Stimulated activated CD4-positive, alpha-beta T cell treated with anti-CD3 and anti-CD28 coated beads, Interleukin-4, amount 100 ng/mL, for 4 hours (primary cell): ENCODE data around the gene OR5C1.
A peak's percentile ranks its signal among the peaks of the same experiment; 100 is the strongest.
"Not testable (repeated sequence)": the region's sequence is repeated elsewhere in the genome, so short reads cannot be mapped to it uniquely, and the experiment has no call there.

Experiments used
- DNase-seq, 2 experiments: peaks; one replicate each; pipeline ENCODE4 v3.0.0-alpha.2; 2020

OR5C1 gene

DNA sequence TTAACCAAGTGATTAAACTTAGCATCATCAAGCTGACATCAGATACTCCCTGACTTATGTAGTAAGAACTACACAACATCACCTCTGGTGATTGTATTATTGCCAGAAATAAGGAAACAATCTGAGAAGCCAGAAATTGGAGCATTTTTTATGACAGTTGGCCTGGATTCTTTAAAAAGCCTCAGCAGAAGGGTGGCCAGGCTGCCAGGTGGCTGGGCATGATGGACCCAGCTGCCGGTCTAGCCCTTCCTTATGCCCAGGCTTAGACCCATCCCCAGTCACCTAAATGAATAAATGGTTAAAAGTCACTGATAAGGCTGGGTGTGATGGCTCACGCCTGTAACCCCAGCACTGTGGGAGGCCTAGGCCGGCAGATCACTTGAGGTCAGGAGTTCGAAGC is 24.0 kb downstream of the OR5C1 start:
- no peak for DNase-seq

DNA sequence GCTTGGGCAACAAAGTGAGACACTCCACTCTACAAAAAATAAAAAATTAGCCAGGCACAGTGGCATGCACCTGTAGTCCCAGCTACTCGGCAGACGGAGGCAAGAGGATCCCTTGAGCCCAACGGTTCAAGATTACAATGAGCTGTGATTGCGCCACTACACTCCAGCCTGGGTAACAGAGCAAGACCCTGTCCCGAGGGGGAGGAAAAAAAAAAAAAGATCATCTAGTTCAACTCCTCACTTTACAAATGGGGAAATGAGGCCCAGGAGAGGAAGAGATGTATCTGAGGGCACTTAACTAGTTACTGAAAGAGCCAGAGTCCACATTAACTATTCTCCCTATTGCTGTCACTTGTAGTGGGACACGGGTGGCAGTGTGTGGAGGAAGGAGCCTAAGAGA is 25.8 kb downstream of the OR5C1 start:
- DNase-seq: no peak

DNA sequence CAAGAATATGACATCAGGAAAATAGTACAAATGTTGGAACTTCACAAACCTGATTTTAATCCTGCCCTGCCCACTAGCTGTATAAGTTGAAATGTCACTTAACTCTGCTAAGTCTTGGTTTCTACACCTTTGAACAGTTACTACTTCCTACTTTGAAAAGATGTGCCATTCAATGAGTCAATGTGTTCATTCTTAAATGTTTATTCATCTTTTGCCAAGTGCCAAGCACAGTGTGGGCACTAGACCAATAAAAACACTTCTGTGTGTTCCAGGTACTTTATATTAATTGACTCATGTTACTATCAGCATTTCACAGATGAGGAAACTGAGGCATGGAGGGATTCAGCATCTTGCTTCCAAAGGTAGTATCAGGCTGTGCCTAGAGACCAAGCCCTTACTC is 26.8 kb downstream of the OR5C1 start:
- DNase-seq: no peak

DNA sequence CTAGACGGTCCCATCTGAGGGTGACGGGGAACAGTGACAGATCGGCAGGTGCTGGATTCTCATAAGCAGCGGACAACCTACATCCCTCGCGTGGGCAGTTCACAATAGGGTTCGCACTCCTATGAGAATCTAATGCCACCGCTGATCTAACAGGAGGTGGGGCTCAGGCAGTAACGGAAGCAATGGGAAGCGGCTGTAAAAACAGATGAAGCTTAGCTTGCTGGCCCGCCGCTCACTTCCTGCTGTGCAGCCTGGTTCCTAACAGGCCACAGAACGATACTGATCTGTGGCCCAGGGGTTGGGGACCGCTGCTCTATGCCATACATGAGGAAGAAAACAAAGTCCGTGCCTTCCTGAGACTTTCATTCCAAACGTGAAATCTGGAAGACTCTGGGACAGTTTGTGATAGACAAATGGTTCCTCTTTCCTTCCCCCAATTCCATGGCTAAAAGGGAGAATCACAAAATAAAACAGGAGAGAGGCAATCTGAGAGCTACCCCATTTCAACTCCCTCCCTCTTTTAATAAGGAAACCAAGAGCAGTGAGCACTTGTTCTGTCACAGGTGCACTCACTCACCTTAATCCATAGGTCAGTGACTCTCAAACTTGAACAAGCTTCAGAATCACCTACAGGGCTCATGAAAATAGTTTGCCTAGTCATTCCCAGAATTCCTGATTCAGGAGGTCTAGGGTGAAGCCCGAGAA is 27.6 kb downstream of the OR5C1 start:
- DNase-seq: peak; percentile 20 to 36

DNA sequence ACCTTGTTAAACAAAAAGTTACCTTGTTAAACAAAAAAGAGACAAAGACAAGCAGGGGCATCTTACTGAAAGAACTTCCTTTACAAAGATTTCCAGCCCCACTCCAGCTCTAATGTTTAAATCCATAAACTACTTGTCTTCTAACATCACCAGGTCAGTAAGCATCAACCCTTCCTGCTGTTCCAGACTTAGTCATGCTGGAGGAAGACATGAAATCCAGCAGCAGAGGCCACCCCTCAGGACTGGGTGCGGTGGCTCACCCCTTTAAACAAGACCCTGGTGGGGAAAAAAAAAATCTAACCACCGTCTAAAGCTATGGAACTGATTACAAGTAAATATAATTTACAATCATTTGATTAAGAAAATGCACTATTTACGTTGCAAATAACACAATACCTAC is 30.6 kb downstream of the OR5C1 start:
- DNase-seq: no peak

DNA sequence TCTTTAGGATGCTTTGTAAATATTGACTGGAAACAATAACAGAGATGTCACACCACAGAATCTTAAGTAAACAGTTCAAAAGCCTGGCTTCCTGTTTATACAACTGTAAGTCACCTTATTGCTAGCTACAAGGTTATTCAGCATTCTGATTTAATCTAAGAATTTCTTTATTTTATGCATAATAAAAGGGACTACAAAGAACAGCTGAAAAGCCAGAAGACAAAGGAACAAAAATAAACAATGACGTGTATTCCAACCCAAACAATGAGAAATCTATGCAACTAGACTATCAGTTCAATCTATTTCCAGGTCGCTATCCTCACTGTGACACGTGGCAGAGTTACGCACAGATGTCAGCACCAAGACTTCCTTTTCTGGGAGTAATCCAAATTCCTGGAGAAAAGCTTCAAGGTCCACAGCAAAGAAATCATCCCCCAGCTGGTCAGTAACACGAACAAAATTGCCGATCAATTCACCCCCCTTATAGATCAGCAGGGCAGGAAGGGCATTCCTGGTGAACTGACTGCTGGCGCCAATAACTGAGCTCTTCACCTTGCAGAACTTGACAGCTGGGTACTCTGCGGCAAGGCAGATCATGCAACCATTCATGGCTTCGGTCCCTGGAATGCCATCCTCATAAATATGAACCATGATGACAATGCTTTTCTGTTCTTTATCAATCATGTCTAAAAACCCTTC is 31.2 kb downstream of the OR5C1 start:
- DNase-seq: no peak

DNA sequence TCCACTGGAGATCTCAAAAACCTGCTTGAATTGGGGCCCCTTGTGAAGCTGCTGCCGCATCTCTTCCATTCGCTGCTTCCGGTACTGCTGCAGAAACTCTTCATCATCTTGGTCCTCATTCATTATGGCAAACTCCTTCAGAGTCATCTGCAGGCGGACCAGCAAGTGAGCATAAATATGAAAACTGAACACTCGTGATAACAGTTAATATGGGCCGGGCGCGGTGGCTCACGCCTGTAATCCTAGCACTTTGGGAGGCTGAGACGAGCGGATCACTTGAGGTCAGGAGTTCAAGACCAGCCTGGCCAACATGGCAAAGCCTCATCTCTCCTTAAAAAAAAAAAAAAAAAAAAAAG is 31.7 kb downstream of the OR5C1 start:
- DNase-seq: no peak

DNA sequence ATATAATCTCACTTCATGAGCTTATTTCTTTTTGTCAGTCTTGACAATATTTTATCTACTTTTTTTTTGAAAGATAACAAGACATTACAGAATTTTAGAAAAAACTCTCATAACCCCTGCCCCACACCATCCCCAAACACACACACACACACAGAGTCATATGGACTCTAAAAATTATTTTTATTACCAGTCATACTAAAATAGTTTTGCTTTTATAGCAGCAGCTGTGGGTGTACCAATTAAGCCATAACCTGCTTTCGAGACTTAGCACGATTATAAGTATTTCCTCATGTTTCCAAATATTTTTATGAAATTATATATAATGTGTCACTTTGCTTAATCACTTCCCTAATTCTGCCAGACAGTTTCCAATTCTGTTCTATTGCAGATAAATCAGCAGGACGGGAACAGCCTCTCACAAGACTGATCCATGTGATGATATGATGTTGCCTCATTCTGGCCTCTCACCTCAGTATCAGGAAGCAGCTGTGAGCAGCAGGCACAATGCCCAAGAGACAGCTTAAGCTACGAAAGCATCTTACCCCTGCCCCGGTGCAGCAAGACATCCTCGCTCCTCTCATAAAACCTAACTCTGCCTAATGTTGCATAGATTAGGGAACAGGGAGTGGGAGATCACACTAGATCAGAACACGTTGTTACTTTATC is 32.7 kb downstream of the OR5C1 start:
- no peak for DNase-seq

DNA sequence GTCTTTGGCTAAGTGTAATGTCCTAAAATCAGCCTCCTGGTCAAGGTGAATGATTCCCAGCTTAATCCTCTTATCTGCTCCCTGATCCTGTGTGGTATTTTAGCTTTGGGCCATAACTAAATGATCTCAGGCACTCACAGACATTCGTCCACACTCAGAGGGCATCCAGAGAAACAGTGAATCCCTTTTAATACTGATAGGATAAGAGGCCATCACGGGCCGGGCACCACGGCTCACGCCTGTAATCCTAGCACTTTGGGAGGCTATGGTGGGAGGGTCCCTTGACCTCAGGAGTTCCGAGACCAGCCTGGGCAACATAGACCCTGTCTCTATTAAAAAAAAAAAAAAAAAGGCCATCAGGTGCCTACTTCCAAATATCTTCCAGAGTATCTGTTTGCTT is 33.3 kb downstream of the OR5C1 start:
- no peak for DNase-seq

DNA sequence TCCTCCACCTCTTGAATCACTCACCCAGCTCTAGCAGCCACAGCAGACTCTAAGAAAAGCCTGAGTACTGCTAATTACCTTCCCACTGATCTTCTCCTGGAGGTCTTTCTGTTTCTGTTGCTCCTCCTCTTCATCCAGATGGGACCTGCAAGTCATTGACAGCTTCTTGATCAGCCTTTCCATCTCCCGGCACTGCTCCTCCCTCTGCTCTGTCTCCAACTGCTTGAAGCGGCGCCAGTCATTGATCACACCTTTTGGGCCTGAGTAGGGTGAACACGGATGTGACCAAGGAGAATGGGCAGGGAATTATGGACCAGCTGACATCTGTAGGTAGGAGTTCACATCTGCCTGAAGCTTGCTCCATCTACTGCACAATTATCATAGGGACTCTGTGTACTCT is 34.2 kb downstream of the OR5C1 start:
- DNase-seq: no peak

DNA sequence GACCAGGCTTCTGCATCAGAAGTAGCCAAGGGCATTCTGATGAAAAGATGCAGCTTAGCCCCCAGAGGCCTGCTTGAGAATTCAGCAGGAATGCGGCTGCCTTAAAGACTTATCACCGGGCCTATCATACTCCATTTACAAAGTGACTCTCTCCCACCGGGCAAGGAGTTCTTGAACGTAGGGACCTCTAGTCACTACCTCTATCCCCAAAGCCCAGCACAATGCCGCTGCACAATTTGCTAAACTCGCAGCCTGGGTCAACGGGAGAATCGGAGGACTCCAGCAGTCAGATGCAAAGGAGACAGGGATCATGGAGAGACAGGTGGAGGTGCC is 39.0 kb downstream of the OR5C1 start:
- DNase-seq: no peak

DNA sequence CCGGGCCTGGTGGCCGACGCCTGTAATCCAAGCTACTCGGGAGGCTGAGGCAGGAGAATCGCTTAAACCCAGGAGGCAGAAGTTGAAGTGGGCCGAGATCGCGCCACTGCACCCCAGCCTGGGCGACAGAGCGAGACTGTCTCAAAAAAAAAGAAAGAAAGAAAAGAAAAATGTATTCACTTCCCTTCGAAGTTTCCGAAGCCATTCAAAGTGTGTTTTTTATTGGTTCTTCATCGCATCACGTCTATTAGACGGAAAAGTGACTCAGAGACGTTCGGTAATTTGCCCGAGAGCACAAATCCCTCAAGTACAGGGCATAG is 40.2 kb downstream of the OR5C1 start:
- not testable (repeated sequence) for DNase-seq

DNA sequence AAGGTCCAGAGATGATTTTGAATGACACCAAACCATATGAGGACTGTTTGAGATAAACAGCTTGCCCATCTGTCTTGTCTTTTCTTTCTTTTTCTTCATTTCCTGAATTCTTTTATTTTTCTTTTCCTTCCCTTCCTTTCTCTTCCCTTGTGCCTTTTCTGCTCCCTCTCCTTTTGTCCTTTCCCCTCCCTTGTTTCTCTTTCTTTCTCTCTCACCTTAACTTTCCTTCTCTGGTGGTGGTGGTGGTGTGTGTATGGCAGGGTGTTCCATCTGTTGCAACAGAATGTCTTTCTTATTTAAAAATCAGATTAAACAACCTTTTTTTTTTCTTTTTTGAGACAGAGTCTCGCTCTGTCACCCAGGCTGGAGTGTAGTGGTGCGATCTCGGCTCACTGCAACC is 43.5 kb downstream of the OR5C1 start:
- no peak for DNase-seq

DNA sequence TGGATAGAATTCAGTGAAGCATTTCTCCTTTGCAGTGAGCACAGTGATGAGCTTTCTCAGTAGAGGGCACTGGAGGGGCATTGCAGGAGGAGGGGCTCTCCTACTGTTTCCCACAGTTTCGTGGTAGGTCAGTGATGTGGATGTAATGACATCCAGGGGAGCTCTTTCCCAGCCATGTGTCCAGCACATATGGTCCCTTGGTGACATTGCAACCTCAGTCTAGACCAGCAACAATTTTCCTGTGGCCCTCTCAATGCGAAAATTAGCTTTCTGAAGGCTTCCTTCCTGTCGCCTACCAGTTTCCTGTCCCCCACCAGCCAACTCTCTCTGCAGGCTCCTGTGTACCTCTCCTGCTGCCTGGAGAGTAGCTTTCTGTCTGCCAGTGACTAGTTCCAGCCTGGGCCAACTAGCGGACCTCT is 46.6 kb downstream of the OR5C1 start:
- peak in 1 of 2 experiments; percentile 9 for DNase-seq

DNA sequence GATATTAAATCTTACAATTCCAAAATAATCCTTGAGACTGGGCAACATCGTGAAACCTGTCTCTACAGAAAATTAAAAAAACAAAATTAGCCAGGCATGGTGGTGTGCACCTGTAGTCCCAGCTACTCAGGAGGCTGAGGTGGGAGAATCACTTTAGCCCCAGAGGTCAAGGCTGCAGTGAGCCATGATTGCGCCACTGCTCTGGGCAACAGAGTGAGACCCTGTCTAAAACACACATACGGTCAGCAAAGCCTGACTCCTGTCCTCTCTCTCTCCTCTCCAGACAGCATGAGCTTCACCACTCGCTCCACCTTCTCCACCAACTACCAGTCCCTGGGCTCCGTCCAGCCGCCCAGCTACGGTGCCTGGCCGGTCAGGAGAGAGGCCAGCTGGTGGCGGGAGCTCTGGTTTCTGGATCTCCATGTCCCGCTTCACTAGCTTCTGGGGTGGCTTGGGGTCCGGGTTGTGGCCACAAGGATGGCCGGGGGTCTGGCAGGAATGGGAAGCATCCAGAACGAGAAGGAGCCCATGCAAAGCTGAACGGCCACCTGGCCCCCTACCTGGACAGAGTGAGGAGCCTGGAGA is 48.6 kb downstream of the OR5C1 start:
- DNase-seq: no peak

DNA sequence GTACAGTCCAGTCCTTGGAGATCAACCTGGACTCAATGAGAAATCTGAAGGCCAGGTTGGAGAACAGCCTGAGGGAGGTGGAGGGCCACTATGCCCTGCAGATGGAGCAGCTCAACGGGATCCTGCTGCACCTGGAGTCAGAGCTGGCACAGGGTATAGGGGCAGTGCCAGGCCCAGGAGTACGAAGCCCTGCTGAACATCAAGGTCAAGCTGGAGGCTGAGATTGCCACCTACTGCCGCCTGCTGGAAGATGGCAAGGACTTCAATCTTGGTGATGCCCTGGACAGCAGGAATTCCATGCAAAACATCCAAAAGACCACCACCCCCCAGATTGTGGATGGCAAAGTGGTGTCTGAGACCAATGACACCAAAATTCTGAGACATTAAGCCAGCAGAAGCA is 49.7 kb downstream of the OR5C1 start:
- not testable (repeated sequence) for DNase-seq
